H1 (cell line): Measurements from ENCODE around the gene AKAP12. TPM values are rescaled to one million over a fixed set of nuclear protein-coding genes. Genes with fewer than 3 reads are reported as not detected.
"Not testable (repeated sequence)": the region's sequence is repeated elsewhere in the genome, so short reads cannot be mapped to it uniquely, and the experiment has no call there.

Experiments used
- CTCF ChIA-PET: fragments of 300-600 bp; sonication (Branson Sonifier 250); formaldehyde crosslinking; loops from one replicate; lab custom pipeline; 2021; ENCODE audit not compliant: partially characterized antibody; lab: Charles Lee
- POLR2A ChIA-PET: fragments of 300-600 bp; sonication (Branson Sonifier 250); formaldehyde crosslinking; loops from one replicate; lab custom pipeline; 2021; ENCODE audit warnings: inconsistent platforms; ENCODE audit not compliant: partially characterized antibody; lab: Charles Lee
- DNase-seq, 2 experiments: peaks; one replicate each; pipeline versions ENCODE4 v3.0.0 to v3.0.0-alpha.2; 2010 to 2022; ENCODE audit warnings: low spot score in 2 of 2, low read depth in 1 of 2, mixed read lengths in 1 of 2
- FAIRE-seq: peaks from 2 replicates; lab custom pipeline; 2011; peaks lifted over from hg19 to GRCh38; lab: Jason Lieb, UNC
- H2AFZ ChIP-seq: 2 replicates; pipeline ENCODE4 v1.8.1; 2012; ENCODE audit warnings: low read length, inconsistent platforms
- H2AK5ac ChIP-seq: 2 replicates; pipeline ENCODE4 v1.6.1; 2013; ENCODE audit warnings: low read depth, low read length
- H2BK120ac ChIP-seq: replicated peaks from 2 replicates; pipeline ENCODE3; 2013; ENCODE audit warnings: low read depth, low read length, inconsistent platforms
- H2BK12ac ChIP-seq: 2 replicates; pipeline ENCODE4 v1.6.1; 2013; ENCODE audit warnings: low read depth, low read length
- H2BK15ac ChIP-seq: 2 replicates; pipeline ENCODE4 v1.6.1; 2013; ENCODE audit warnings: low read length
- H2BK20ac ChIP-seq: 2 replicates; pipeline ENCODE4 v1.6.1; 2013; ENCODE audit warnings: low read length
- H2BK5ac ChIP-seq: 2 replicates; pipeline ENCODE4 v1.6.1; 2013; ENCODE audit warnings: low read depth, low read length
- H3K14ac ChIP-seq: 2 replicates; pipeline ENCODE4 v1.6.1; 2013; ENCODE audit warnings: inconsistent platforms; ENCODE audit not compliant: insufficient read length
- H3K18ac ChIP-seq: 2 replicates; pipeline ENCODE4 v1.6.1; 2013; ENCODE audit warnings: low read length; ENCODE audit errors: extremely low read depth
- H3K23ac ChIP-seq: 2 replicates; pipeline ENCODE4 v1.6.1; 2013; ENCODE audit warnings: inconsistent platforms; ENCODE audit not compliant: insufficient read length
- H3K23me2 ChIP-seq: 2 replicates; pipeline ENCODE4 v1.6.1; 2013; ENCODE audit warnings: low read depth, low read length
- H3K27ac ChIP-seq: 2 replicates; pipeline ENCODE4 v1.6.1; 2011; ENCODE audit warnings: low read depth, low read length, inconsistent platforms
- H3K27me3 ChIP-seq, 4 experiments: replicated peaks in 1 of 4; 1 replicate in 1 of 4; 2 replicates in 3 of 4; pipeline versions ENCODE4 v1.6.1 to v1.8.1; 2011 to 2013; ENCODE audit warnings: low read length in 3 of 4, mild to moderate bottlenecking in 3 of 4, inconsistent platforms in 2 of 4, mixed read lengths in 2 of 4, moderate library complexity in 1 of 4; ENCODE audit not compliant: control insufficient read depth in 3 of 4, insufficient read depth in 3 of 4; ENCODE audit errors: extremely low read depth in 1 of 4
- H3K36me3 ChIP-seq, 4 experiments: 2 replicates each; pipeline versions ENCODE4 v1.6.1 to v1.8.1; 2011 to 2013; ENCODE audit warnings: mild to moderate bottlenecking in 4 of 4, low read length in 3 of 4, moderate library complexity in 2 of 4, control low read depth in 1 of 4, inconsistent platforms in 1 of 4; ENCODE audit not compliant: insufficient read depth in 4 of 4, control insufficient read depth in 2 of 4
- H3K4ac ChIP-seq: replicated peaks from 2 replicates; pipeline ENCODE3; 2013; ENCODE audit warnings: low read length, low read depth, mixed read lengths, inconsistent platforms; ENCODE audit not compliant: insufficient read length
- H3K4me1 ChIP-seq, 4 experiments: replicated peaks in 1 of 4; 1 replicate in 1 of 4; 2 replicates in 3 of 4; pipeline versions ENCODE4 v1.6.1 to v1.8.1; 2011 to 2013; ENCODE audit warnings: low read length in 3 of 4, inconsistent platforms in 2 of 4, mixed read lengths in 1 of 4; ENCODE audit not compliant: insufficient read depth in 4 of 4, control insufficient read depth in 3 of 4
- H3K4me2 ChIP-seq, 2 experiments: 2 replicates each; pipeline versions ENCODE4 v1.6.1 to v1.8.1; 2011 to 2013; ENCODE audit warnings: low read depth in 2 of 2, low read length in 2 of 2, control low read depth in 1 of 2, inconsistent platforms in 1 of 2, mild to moderate bottlenecking in 1 of 2; ENCODE audit not compliant: insufficient read depth in 1 of 2
- H3K4me3 ChIP-seq, 4 experiments: fragments of 200-600, 300-600 bp in 1 of 4; sonication (generic), shearing (Covaris generic), sonication (Bioruptor Twin) in 1 of 4; 2 replicates each; pipeline versions ENCODE4 v1.5.1 to v1.8.1; 2011 to 2016; ENCODE audit warnings: low read length in 4 of 4, low read depth in 3 of 4, control low read depth in 2 of 4, inconsistent platforms in 2 of 4, mild to moderate bottlenecking in 2 of 4, mixed read lengths in 1 of 4, moderate library complexity in 1 of 4; ENCODE audit not compliant: insufficient read depth in 2 of 4; ENCODE audit errors: extremely low read depth in 1 of 4
- H3K56ac ChIP-seq: replicated peaks from 2 replicates; pipeline ENCODE3; 2013; ENCODE audit warnings: low read depth, mild to moderate bottlenecking, mixed read lengths, low read length, inconsistent platforms; ENCODE audit not compliant: insufficient read length
- H3K79me1 ChIP-seq: 2 replicates; pipeline ENCODE4 v1.6.1; 2013; ENCODE audit warnings: low read depth, low read length, control low read depth
- H3K79me2 ChIP-seq, 2 experiments: 2 replicates each; pipeline versions ENCODE4 v1.6.1 to v1.8.1; 2012 to 2013; ENCODE audit warnings: low read length in 2 of 2, mild to moderate bottlenecking in 2 of 2, inconsistent platforms in 1 of 2; ENCODE audit not compliant: insufficient read depth in 2 of 2, control insufficient read depth in 1 of 2
- H3K9ac ChIP-seq, 4 experiments: replicated peaks in 1 of 4; 1 replicate in 1 of 4; 2 replicates in 3 of 4; pipeline versions ENCODE4 v1.6.1 to v1.8.1; 2011 to 2013; ENCODE audit warnings: low read depth in 3 of 4, low read length in 3 of 4, control low read depth in 2 of 4, mild to moderate bottlenecking in 2 of 4, moderate library complexity in 2 of 4, inconsistent platforms in 1 of 4; ENCODE audit errors: extremely low read depth in 1 of 4
- H3K9me3 ChIP-seq, 2 experiments: 2 replicates each; pipeline versions ENCODE4 v1.6.1 to v1.8.1; 2012 to 2013; ENCODE audit warnings: mild to moderate bottlenecking in 2 of 2, moderate library complexity in 2 of 2, control low read depth in 1 of 2, inconsistent platforms in 1 of 2, low read depth in 1 of 2, low read length in 1 of 2, mixed read lengths in 1 of 2; ENCODE audit not compliant: insufficient read depth in 2 of 2
- H4K20me1 ChIP-seq, 2 experiments: replicated peaks in 1 of 2; 2 replicates each; pipeline versions ENCODE3 to v1.8.1; 2011 to 2013; ENCODE audit warnings: inconsistent platforms in 2 of 2, low read length in 2 of 2, mild to moderate bottlenecking in 1 of 2; ENCODE audit not compliant: insufficient read depth in 2 of 2, control insufficient read depth in 1 of 2
- H4K5ac ChIP-seq: 2 replicates; pipeline ENCODE4 v1.6.1; 2013; ENCODE audit warnings: low read length, low read depth, mixed read lengths, inconsistent platforms; ENCODE audit not compliant: insufficient read length
- H4K8ac ChIP-seq: 2 replicates; pipeline ENCODE4 v1.8.0; 2013; ENCODE audit warnings: mild to moderate bottlenecking, moderate library complexity, low read length, inconsistent platforms; ENCODE audit not compliant: insufficient read depth; ENCODE audit errors: extremely low read depth
- H4K91ac ChIP-seq: replicated peaks from 2 replicates; pipeline ENCODE3; 2013; ENCODE audit warnings: low read length, mixed read lengths, inconsistent platforms; ENCODE audit not compliant: insufficient read length
- ATF3 ChIP-seq: IDR thresholded peaks from 2 replicates; pipeline ENCODE4 v1.6.1; 2011; ENCODE audit warnings: low read depth, mild to moderate bottlenecking, low read length; ENCODE audit not compliant: insufficient read depth
- EP300 ChIP-seq, 2 experiments: IDR thresholded peaks; 1 replicate in 1 of 2; 2 replicates in 1 of 2; pipeline ENCODE4 v1.6.1; 2011 to 2012; ENCODE audit warnings: low read depth in 2 of 2, low read length in 2 of 2, mild to moderate bottlenecking in 2 of 2, borderline replicate concordance in 1 of 2, inconsistent platforms in 1 of 2, moderate library complexity in 1 of 2
- KDM5A ChIP-seq: fragments of 200-600 bp; IDR thresholded peaks from 2 replicates; pipeline ENCODE4 v1.7.1; 2012; ENCODE audit warnings: mild to moderate bottlenecking, low read length, inconsistent platforms, mixed read lengths
- POLR2A ChIP-seq, 2 experiments: IDR thresholded peaks; 1 replicate in 1 of 2; 2 replicates in 1 of 2; pipeline ENCODE4 v1.6.1; 2011; ENCODE audit warnings: low read depth in 2 of 2, low read length in 2 of 2, mild to moderate bottlenecking in 2 of 2; ENCODE audit errors: control extremely low read depth in 1 of 2
- POLR2AphosphoS5 ChIP-seq: IDR thresholded peaks from 2 replicates; pipeline ENCODE4 v1.6.1; 2011; ENCODE audit warnings: low read depth, low read length
- TEAD4 ChIP-seq: IDR thresholded peaks from 2 replicates; pipeline ENCODE4 v1.6.1; 2012; ENCODE audit warnings: low read depth, low read length, inconsistent platforms, mixed read lengths
- WGBS, 2 experiments: shearing (Covaris generic) in 1 of 2; methylation state at CpG; one replicate each; pipeline versions ENCODE4 v1.1.6 to v1.1.7; 2013 to 2015; ENCODE audit warnings: low lambda C conversion rate in 2 of 2, mixed read lengths in 2 of 2, inconsistent platforms in 1 of 2, low coverage in 1 of 2, missing lambda C conversion rate in 1 of 2; ENCODE audit not compliant: insufficient replicate concordance in 2 of 2, insufficient coverage in 1 of 2, insufficient read length in 1 of 2; ENCODE audit errors: extremely low coverage in 1 of 2, missing lambda C conversion rate in 1 of 2; 5-methylcytosine and 5-hydroxymethylcytosine counted together
- polyA plus RNA-seq, 7 experiments: library from polyadenylated mRNA; depleted of rRNA in 3 of 7; stranded (reverse) in 5 of 7; unstranded in 2 of 7; fragments of >200 nt in 5 of 7; fragments of 200-250 nt in 2 of 7; gene quantifications; 1 replicate in 5 of 7; 2 replicates in 1 of 7; 4 replicates in 1 of 7; pipeline versions ENCODE4 v1.2.1 to v1.2.3, GENCODE V29; 2011 to 2013; ENCODE audit warnings: missing spikeins in 2 of 7, mixed read lengths in 2 of 7
- total RNA-seq: library from RNA; stranded (reverse); fragmentation: NEBNext Ultra II Directional; extraction: Animal tissue kit (Norgen Biotek cat#: 25700); gene quantifications from 2 replicates; pipeline ENCODE4 v1.2.1, GENCODE V29; 2021

The AKAP12 gene
- total and polyA plus RNA-seq, 2 of the 8 experiments (the other 6 are each of a cell fraction or from before 2014, with no cell fraction given): 14.6 to 79.2 TPM

GRCh38 chr6:151313066-151313491, 73.3 kb downstream of the AKAP12 start (continued):
- TF ChIP-seq POLR2A (IDR thresholded peaks at IDR 0.05; ENCODE audit: control extremely low read depth in 1 of 2, low read depth in 2 of 2, low read length in 2 of 2): no peak
- no peak for TF ChIP-seq KDM5A
- TF ChIP-seq TEAD4: no peak
- peak in 1 of 2 experiments; percentile 86; a peak in 1 of 3 replicates for TF ChIP-seq EP300 (IDR thresholded peaks at IDR 0.05; ENCODE audit: borderline replicate concordance in 1 of 2, low read depth in 2 of 2, low read length in 2 of 2)
- no peak for TF ChIP-seq POLR2AphosphoS5
- TF ChIP-seq ATF3: peak; percentile 72; the same call in 1 of the 2 replicates

GRCh38 chr6:151315661-151316060, 75.9 kb downstream of the AKAP12 start:
- H2AK5ac ChIP-seq, H3K14ac ChIP-seq, DNase-seq, H4K5ac ChIP-seq, H2BK15ac ChIP-seq, H3K79me2 ChIP-seq, H3K4ac ChIP-seq, H3K9me3 ChIP-seq, H3K27me3 ChIP-seq, H4K20me1 ChIP-seq, H4K91ac ChIP-seq, FAIRE-seq, H3K23ac ChIP-seq, H3K23me2 ChIP-seq, H3K56ac ChIP-seq, H3K9ac ChIP-seq, H3K4me1 ChIP-seq, POLR2A ChIA-PET, H2BK12ac ChIP-seq, H2BK120ac ChIP-seq, H4K8ac ChIP-seq, H2AFZ ChIP-seq, H3K4me3 ChIP-seq, H3K27ac ChIP-seq, H3K79me1 ChIP-seq, H3K18ac ChIP-seq, H3K36me3 ChIP-seq, H3K4me2 ChIP-seq, H2BK20ac ChIP-seq, H2BK5ac ChIP-seq: not testable (repeated sequence)
- CTCF ChIA-PET: interaction anchor here (3.4 kb wide), 1 partner anchor 9 kb away, joined by 12 read pairs; no protein-coding TSS in a partner anchor
- WGBS, 2 experiments: 87% methylated on average over 3 of the region's 3 CpGs; no CpG with 5 or more reads in 1 of the 2 experiments
